RCC 7860 (cell line): ENCODE measurements around the gene TUBA4B.
"Not testable (repeated sequence)": the region's sequence is repeated elsewhere in the genome, so short reads cannot be mapped to it uniquely, and the experiment has no call there.

Experiments used
- DNase-seq: peaks from one replicate; pipeline ENCODE4 v3.0.0-alpha.2; 2015; ENCODE audit warnings: low spot score
- FAIRE-seq: peaks from 2 replicates; lab custom pipeline; 2012; peaks lifted over from hg19 to GRCh38; lab: Jason Lieb, UNC

Gene TUBA4B

GRCh38 chr2:219309278-219309677 is 56.2 kb downstream of the TUBA4B start, which contains the start of gene PTPRN:
Gene PTPRN (minus strand): TSS chr2:219309401. CDS start chr2:219309332, 69 bp downstream.
- DNase-seq: no peak
- no peak for FAIRE-seq

GRCh38 chr2:219312683-219313263 is 59.7 kb downstream of the TUBA4B start:
- not testable (repeated sequence) for DNase-seq, FAIRE-seq

GRCh38 chr2:219314804-219315468 is 61.9 kb downstream of the TUBA4B start:
- no peak for FAIRE-seq
- DNase-seq: no peak
